ENCODE results near the gene SERGEF. TPM values are rescaled to one million over a fixed set of nuclear protein-coding genes. Genes with fewer than 3 reads are reported as not detected.

The SERGEF gene
- total RNA-seq, 1 donor from 2014 or later: 32.4 TPM

GRCh38 chr11:17747131-17747955 lies 265.5 kb downstream of the SERGEF start:
- Mint-ChIP-seq H3K9me3 (ENCODE audit: low read depth) (no peaks in the 10 kb centered on the region), H3K27me3 (peaks cover 42% of the 10 kb centered on the region), H3K36me3 (ENCODE audit: insufficient read depth) (no peaks in the 10 kb centered on the region), H3K4me3 (ENCODE audit: low read depth) (no peak overlapping the region), H3K4me1 (ENCODE audit: low read depth) (peaks cover 8% of the 10 kb centered on the region), H3K27ac (no peak overlapping the region)
- no peak for DNase-seq (ENCODE audit: low spot score, unreplicated experiment)
- no peak for TF ChIP-seq CTCF (IDR thresholded peaks at IDR 0.05; ENCODE audit: unreplicated experiment)

GRCh38 chr11:17746096-17746495 lies 266.8 kb downstream of the SERGEF start:
- Mint-ChIP-seq H3K4me3 (ENCODE audit: low read depth) (no peak overlapping the region), H3K36me3 (ENCODE audit: insufficient read depth) (no peaks in the 10 kb centered on the region), H3K27ac (no peak overlapping the region), H3K9me3 (ENCODE audit: low read depth) (no peaks in the 10 kb centered on the region), H3K4me1 (ENCODE audit: low read depth) (peaks cover 1% of the 10 kb centered on the region), H3K27me3 (peaks cover 40% of the 10 kb centered on the region)
- no peak for TF ChIP-seq CTCF (IDR thresholded peaks at IDR 0.05; ENCODE audit: unreplicated experiment)
- DNase-seq (ENCODE audit: low spot score, unreplicated experiment): no peak

- peaks cover 35% of the 10 kb centered on the region for H3K27me3 Mint-ChIP-seq
Measured at GRCh38 chr11:17745023-17745772, 267.6 kb downstream of the SERGEF start.

GRCh38 chr11:17744151-17744940 lies 268.5 kb downstream of the SERGEF start:
- Mint-ChIP-seq H3K4me1 (ENCODE audit: low read depth) (no peaks in the 10 kb centered on the region), H3K27ac (no peak overlapping the region), H3K36me3 (ENCODE audit: insufficient read depth) (no peaks in the 10 kb centered on the region), H3K9me3 (ENCODE audit: low read depth) (no peaks in the 10 kb centered on the region), H3K4me3 (ENCODE audit: low read depth) (no peak overlapping the region), H3K27me3 (peaks cover 35% of the 10 kb centered on the region)
- no peak for DNase-seq (ENCODE audit: low spot score, unreplicated experiment)
- TF ChIP-seq CTCF (IDR thresholded peaks at IDR 0.05; ENCODE audit: unreplicated experiment): no peak

More at GRCh38 chr11:17745023-17745772, 267.6 kb downstream of the SERGEF start:
- no peaks in the 10 kb centered on the region for H3K4me1 Mint-ChIP-seq (ENCODE audit: low read depth)
- no peak overlapping the region for H3K4me3 Mint-ChIP-seq (ENCODE audit: low read depth)
- TF ChIP-seq CTCF (IDR thresholded peaks at IDR 0.05; ENCODE audit: unreplicated experiment): no peak
- H3K36me3 Mint-ChIP-seq (ENCODE audit: insufficient read depth): no peaks in the 10 kb centered on the region
- no peak for DNase-seq (ENCODE audit: low spot score, unreplicated experiment)
- no peak overlapping the region for H3K27ac Mint-ChIP-seq
- H3K9me3 Mint-ChIP-seq (ENCODE audit: low read depth): no peaks in the 10 kb centered on the region

GRCh38 chr11:17743808-17744119 lies 269.1 kb downstream of the SERGEF start:
- no peak overlapping the region for H3K27ac Mint-ChIP-seq

More at GRCh38 chr11:17743808-17744119, 269.1 kb downstream of the SERGEF start:
- no peak for TF ChIP-seq CTCF (IDR thresholded peaks at IDR 0.05; ENCODE audit: unreplicated experiment)
- H3K27me3 Mint-ChIP-seq: peaks cover 35% of the 10 kb centered on the region
- no peaks in the 10 kb centered on the region for H3K9me3 Mint-ChIP-seq (ENCODE audit: low read depth)
- H3K4me1 Mint-ChIP-seq (ENCODE audit: low read depth): no peaks in the 10 kb centered on the region
- no peak for DNase-seq (ENCODE audit: low spot score, unreplicated experiment)
- no peaks in the 10 kb centered on the region for H3K36me3 Mint-ChIP-seq (ENCODE audit: insufficient read depth)
- H3K4me3 Mint-ChIP-seq (ENCODE audit: low read depth): no peak overlapping the region
